T-helper 1 cell treated with Interleukin-12 subunit alpha and Interleukin-12 subunit beta and Interleukin-4 antibody, amounts not matched to agents 30 μg/mL and 1 μg/mL, for 36 hours (primary cell): ENCODE measurements around the gene ITSN1.
"Not testable (repeated sequence)": the region's sequence is repeated elsewhere in the genome, so short reads cannot be mapped to it uniquely, and the experiment has no call there.

Experiments
- H3K27ac Mint-ChIP-seq: one replicate; pipeline ENCODE4 v1.8.0; 2021; ENCODE audit warnings: mild to moderate bottlenecking, mixed read lengths
- H3K27me3 Mint-ChIP-seq: one replicate; pipeline ENCODE4 v1.8.0; 2021; ENCODE audit warnings: low read depth, mixed read lengths
- H3K36me3 Mint-ChIP-seq: one replicate; pipeline ENCODE4 v1.8.0; 2021; ENCODE audit warnings: low read depth, mixed read lengths
- H3K4me1 Mint-ChIP-seq: one replicate; pipeline ENCODE4 v1.8.0; 2021; ENCODE audit warnings: low read depth, mixed read lengths
- H3K4me3 Mint-ChIP-seq: one replicate; pipeline ENCODE4 v1.8.0; 2021; ENCODE audit warnings: mild to moderate bottlenecking, moderate library complexity, mixed read lengths
- H3K9me3 Mint-ChIP-seq: one replicate; pipeline ENCODE4 v1.8.0; 2021; ENCODE audit warnings: mixed read lengths

Gene ITSN1

DNA sequence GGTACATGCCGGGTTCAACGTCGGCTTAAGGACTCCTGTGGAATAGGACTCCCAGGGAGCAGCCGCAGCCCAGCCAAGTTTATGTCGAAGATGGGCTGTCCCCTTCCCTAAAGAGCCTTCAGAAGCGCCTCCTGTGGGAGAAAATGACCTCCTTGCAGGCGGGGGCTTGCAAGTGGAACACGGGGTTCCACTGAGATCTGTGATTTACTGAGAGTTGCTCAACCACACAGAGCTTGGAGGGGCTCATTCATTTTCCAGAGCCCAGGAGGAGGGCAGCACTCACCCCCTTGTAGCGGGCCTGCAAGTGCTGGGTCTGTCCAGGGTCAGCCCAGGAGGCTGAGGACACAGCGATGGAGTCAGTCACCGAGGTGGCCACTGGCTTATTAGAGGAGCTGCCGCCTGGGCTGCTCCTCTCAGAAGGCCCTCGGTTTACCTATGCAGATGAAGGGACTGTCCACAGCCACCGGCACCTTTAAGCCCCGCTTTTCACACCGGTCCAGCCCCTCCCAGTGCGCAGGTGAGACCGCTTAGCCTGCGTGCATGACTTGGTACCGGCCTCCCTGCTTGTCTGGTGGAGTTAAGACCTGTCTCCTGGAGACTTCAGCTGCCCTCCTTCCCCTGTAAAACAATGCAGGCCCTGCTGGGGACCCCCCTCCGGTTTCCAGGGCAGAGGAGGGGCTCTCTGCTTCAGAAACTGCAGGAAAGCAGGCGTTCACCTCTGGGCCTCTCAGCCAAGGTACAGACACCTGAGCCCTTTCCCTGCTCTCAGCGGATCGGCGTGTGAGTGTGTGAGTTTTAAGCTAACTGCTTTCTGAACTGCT, 215.8 kb downstream of the ITSN1 start:
- no peaks in the 10 kb centered on the region for H3K9me3 Mint-ChIP-seq
- no peaks in the 10 kb centered on the region for H3K4me1 Mint-ChIP-seq
- no peaks in the 10 kb centered on the region for H3K27me3 Mint-ChIP-seq
- H3K36me3 Mint-ChIP-seq, result no peaks in the 10 kb centered on the region
- H3K27ac Mint-ChIP-seq, result no peak overlapping the region
- no peak overlapping the region for H3K4me3 Mint-ChIP-seq

DNA sequence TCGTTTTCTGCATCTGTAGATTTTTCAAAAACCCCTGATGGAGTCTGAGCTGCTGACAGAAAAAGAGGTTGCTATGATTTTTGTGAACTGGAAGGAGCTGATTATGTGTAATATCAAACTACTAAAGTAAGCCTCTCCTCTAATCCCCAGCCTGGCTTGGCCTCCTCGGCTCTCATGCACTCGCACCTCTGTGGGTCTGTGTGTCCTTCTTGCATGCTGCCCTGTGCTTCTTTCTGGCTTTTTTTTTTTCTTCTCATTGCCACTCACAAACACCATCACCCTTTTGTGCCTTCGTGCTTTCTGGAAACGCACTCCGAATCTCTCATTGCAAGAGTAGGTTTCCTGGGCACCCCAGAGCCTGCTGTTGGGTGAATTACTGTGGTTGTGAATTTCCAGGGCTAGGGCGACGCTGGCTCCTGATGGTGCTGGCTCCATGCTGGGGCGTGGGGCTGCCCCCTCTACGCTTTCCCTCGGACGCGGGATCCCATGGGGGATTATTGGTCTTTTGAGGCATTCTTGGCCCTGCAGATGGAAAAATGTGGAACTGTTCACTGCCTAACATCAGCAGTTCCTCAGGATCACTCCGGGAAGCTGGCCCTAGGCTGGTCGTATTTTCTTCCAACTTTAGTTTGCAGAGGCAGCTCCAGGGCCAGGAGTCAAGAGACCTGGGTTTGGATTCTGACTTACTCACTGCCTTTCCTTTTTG, 216.5 kb downstream of the ITSN1 start:
- Mint-ChIP-seq H3K27ac (no peak overlapping the region), H3K36me3 (no peaks in the 10 kb centered on the region), H3K4me1 (no peaks in the 10 kb centered on the region), H3K27me3 (no peaks in the 10 kb centered on the region), H3K9me3 (no peaks in the 10 kb centered on the region), H3K4me3 (no peak overlapping the region)

DNA sequence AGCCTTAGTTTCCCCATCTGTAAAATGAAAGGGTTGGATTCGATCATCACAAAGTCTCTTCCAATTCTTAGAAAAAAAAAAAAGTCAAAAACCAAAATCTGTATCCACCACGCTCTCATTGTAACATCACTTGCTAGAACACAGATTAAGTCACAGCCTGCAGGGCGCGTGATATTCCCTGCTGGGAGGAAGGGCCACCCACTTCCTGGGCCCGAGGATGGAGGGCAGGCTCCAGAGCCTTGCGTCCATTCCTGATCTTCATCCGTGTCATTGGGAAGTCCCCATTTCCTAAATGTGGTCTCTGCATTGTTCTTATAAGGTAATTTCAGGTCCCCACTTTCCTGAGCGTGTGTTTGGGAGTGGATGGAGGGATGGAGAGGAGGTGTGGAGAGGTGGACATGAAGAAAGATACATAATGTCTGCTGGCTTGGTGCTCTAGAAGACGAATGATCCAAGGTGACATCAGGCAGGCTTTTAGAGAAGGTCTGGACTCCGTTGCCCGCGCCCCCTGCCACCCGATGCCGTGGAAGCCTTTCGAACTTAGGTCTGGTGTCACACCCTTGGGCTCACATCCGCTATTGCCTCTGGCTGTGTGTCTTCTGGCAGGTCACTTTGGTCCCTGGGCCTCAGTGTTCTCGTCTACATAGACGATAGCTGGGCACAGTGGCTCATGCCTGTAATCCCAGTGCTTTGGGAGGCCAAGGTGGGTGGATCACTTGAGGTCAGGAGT, 217.2 kb downstream of the ITSN1 start:
- Mint-ChIP-seq H3K27me3 (peaks cover 4% of the 10 kb centered on the region), H3K36me3 (no peaks in the 10 kb centered on the region), H3K9me3 (no peaks in the 10 kb centered on the region), H3K4me3 (no peak overlapping the region), H3K27ac (no peak overlapping the region), H3K4me1 (no peaks in the 10 kb centered on the region)

DNA sequence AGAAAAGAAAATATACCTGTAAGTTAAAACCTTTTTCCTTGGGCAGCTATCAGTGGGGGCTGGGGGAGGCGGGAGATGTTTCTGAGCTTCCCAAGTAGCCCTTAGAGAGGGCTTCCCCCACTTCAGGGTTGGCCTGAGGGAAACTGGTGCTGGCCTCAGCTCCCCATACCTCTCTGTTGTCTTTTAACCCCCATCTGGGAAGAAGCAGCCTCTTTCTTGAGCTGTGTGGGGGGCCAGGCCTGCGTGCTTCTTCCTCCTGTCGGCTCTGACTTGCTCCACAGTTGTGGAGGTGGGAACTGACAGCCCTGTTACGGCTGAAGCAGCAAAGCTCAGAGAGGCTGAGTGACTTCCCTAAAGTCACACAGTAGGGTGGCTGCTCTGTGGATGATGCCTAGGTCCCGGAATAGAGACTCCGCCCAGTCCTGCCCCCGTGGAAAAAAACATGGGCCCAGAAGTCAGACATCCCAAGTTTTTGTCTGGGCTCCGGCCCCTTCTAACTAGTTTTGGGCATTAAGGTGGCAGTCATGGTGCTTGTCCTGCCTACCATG, 218.1 kb downstream of the ITSN1 start:
- Mint-ChIP-seq H3K27ac (no peak overlapping the region), H3K4me1 (no peaks in the 10 kb centered on the region), H3K27me3 (peaks cover 4% of the 10 kb centered on the region), H3K9me3 (no peaks in the 10 kb centered on the region), H3K4me3 (no peak overlapping the region), H3K36me3 (no peaks in the 10 kb centered on the region)

DNA sequence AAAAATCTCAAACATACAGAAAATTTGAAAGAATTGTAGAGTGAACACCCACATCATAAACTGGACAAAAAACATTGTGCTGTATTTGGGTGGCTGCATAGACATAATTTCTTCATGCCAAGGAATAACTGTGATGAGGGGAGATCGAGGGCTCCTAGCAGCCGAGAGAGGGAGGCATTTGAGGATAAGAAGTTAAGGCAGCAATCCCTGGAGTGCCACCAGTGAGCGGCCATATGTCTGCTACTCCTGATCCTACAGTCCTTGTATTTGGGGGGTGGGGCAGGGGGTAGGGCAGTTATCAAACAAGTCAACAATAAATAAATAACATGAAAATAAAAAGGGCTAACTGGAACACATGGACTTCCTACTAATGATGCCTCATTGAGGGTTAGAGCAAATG, 218.8 kb downstream of the ITSN1 start:
- H3K4me1 Mint-ChIP-seq, result no peaks in the 10 kb centered on the region

DNA sequence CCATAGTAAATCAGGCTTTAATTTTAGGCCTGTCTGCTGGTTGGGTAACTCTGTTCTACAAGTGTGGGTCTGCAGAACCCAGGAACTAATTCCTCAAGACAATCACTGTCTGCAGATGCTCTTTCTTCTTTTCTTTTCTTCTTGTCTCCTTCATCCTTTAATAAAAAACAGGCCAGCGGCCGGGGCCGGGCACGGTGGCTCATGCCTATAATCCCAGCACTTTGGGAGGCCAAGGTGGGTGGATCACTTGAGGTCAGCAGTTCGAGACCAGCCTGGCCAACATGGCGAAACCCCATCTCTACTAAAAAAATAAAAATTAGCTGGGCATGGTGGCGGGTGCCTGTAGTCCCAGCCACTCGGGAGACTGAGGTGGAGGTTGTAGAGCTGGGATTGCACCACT, 220.9 kb downstream of the ITSN1 start:
- not testable (repeated sequence) for H3K36me3 Mint-ChIP-seq, H3K9me3 Mint-ChIP-seq, H3K27me3 Mint-ChIP-seq, H3K4me3 Mint-ChIP-seq, H3K4me1 Mint-ChIP-seq, H3K27ac Mint-ChIP-seq

More for the DNA sequence above, 218.8 kb downstream of the ITSN1 start:
- Mint-ChIP-seq H3K9me3 (no peaks in the 10 kb centered on the region), H3K27ac (no peak overlapping the region), H3K27me3 (peaks cover 4% of the 10 kb centered on the region), H3K36me3 (no peaks in the 10 kb centered on the region), H3K4me3 (no peak overlapping the region)

DNA sequence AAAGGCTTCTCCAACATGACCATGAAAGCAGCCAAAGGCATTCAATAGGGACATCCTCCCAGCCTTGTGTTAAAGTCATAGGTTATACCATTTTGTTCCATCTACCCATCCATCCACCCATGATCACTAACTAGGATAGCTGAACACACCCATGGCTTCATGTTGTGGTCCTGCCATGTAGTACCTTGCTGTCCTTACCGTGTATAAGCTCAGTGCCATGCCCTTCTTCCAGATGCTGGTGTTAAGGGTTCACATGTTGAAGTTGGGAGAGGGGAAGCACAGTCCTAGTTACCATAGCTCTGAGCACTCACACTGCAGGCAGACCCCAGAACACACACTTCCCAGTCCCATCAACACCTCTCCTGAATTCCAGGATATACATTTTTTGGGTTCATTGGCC, 221.8 kb downstream of the ITSN1 start:
- H3K36me3 Mint-ChIP-seq, result no peaks in the 10 kb centered on the region
- H3K27ac Mint-ChIP-seq, result no peak overlapping the region
- H3K9me3 Mint-ChIP-seq, result no peaks in the 10 kb centered on the region
- H3K4me1 Mint-ChIP-seq, result no peaks in the 10 kb centered on the region
- no peak overlapping the region for H3K4me3 Mint-ChIP-seq
- H3K27me3 Mint-ChIP-seq, result peaks cover 7% of the 10 kb centered on the region

DNA sequence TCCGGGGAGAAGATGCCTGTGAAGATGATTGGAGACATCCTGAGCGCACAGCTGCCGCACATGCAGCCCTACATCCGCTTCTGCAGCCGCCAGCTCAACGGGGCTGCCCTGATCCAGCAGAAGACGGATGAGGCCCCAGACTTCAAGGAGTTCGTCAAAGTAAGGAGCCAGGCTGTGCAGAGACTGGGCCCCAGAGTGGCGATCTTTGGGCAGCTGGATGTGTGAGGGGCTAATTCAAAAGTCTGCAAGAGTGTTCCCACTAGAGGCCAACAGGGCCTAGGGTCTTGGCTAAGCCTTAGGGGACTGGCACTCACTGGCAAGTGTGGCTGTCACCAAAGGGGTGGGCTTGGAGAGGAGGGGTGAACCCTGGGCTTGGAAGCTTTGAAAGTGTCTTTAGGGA, 222.9 kb downstream of the ITSN1 start:
- no peak overlapping the region for H3K4me3 Mint-ChIP-seq
- no peaks in the 10 kb centered on the region for H3K36me3 Mint-ChIP-seq
- H3K27me3 Mint-ChIP-seq, result peaks cover 12% of the 10 kb centered on the region
- no peaks in the 10 kb centered on the region for H3K9me3 Mint-ChIP-seq
- no peak overlapping the region for H3K27ac Mint-ChIP-seq
- no peaks in the 10 kb centered on the region for H3K4me1 Mint-ChIP-seq

DNA sequence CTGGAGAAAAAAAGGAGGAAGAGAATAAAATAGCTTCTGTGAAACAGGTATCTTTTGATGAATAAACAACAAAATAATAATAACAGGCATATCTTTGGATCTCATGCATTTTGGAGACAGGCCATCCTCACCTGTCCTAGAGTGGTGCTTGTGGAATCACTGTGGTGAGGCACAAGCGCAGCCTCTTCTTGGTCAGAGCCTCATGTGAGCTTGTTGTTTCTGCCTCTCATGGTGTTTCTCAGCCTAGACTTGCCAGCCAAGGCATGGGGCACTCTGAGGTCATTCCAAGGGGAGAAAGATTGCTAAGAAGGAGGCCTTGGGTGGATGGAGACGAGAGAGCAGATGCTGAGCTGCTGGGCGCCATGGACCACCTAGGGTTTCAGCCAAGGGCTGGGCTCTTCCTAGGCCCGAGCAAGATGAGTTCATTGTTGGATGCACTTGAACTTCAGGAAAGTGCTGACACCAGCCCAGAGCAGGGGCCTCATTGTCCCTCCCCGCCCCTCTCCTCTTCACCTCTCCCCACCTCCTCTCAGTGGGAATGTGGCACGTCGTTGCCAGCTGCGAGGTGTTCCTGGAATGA, 223.8 kb downstream of the ITSN1 start:
- Mint-ChIP-seq H3K27me3 (peaks cover 13% of the 10 kb centered on the region), H3K4me3 (no peak overlapping the region), H3K36me3 (no peaks in the 10 kb centered on the region), H3K27ac (no peak overlapping the region), H3K4me1 (no peaks in the 10 kb centered on the region), H3K9me3 (no peaks in the 10 kb centered on the region)

DNA sequence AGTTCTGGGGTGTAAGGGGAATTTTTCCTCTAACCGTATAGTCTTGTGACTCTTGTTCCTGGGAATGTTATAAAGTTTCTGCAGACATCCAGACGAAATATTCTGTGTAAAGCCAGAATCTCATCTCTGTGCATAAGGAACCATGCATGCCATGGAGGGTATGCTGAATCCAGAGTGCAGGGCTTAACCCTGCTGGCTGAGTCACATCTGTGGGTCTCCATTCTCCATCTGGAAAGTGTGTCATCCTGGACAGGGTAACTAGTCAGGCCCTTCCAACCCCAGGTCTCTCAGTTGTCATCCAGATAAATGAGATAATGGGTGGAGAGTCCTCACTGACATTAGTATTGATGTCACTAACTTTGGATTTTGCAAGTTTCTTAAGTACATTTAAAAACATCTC, 224.5 kb downstream of the ITSN1 start:
- no peak overlapping the region for H3K4me3 Mint-ChIP-seq
- no peaks in the 10 kb centered on the region for H3K9me3 Mint-ChIP-seq
- no peaks in the 10 kb centered on the region for H3K4me1 Mint-ChIP-seq
- H3K36me3 Mint-ChIP-seq, result no peaks in the 10 kb centered on the region
- H3K27ac Mint-ChIP-seq, result no peak overlapping the region
- H3K27me3 Mint-ChIP-seq, result peaks cover 13% of the 10 kb centered on the region

DNA sequence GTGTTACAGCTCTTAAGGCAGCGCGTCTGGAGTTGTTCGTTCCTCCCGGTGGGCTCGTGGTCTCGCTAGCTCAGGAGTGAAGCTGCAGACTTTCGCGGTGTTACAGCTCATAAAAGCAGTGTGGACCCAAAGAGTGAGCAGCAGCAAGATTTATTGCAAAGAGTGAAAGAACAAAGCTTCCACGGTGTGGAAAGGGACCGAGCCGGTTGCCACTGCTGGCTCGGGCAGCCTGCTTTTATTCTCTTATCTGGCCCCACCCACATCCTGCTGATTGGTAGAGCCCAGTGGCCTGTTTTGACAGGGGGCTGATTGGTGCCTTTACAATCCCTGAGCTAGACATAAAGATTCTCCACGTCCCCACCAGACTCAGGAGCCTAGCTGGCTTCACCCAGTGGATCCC, 225.6 kb downstream of the ITSN1 start:
- H3K27ac Mint-ChIP-seq, result not testable (repeated sequence)

DNA sequence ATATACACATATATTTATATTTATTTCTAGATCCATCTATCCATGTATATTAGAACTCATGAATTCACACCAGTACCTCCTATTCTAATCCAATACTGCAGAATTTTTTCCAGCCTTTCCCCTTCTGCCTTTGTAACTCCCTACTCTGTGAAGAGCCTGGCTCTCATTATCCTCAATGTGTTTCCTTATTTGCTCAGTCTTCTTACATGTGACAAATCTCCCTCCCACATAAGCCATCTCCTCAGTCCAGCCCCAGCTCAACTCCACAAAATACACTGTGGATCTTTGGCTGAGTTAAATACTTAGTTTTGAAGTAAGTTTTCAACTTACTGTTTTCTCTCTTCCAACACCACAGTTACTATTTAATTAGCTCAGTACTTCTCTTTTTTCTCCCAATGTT, 227.6 kb downstream of the ITSN1 start:
- H3K4me1 Mint-ChIP-seq, result no peaks in the 10 kb centered on the region
- no peaks in the 10 kb centered on the region for H3K9me3 Mint-ChIP-seq
- H3K27ac Mint-ChIP-seq, result no peak overlapping the region
- H3K36me3 Mint-ChIP-seq, result no peaks in the 10 kb centered on the region
- peaks cover 9% of the 10 kb centered on the region for H3K27me3 Mint-ChIP-seq
- no peak overlapping the region for H3K4me3 Mint-ChIP-seq

More for the DNA sequence above, 225.6 kb downstream of the ITSN1 start:
- peak overlapping the region; percentile 26 for H3K4me3 Mint-ChIP-seq
- not testable (repeated sequence) for H3K9me3 Mint-ChIP-seq, H3K4me1 Mint-ChIP-seq, H3K36me3 Mint-ChIP-seq
- H3K27me3 Mint-ChIP-seq, result peaks cover 13% of the 10 kb centered on the region

DNA sequence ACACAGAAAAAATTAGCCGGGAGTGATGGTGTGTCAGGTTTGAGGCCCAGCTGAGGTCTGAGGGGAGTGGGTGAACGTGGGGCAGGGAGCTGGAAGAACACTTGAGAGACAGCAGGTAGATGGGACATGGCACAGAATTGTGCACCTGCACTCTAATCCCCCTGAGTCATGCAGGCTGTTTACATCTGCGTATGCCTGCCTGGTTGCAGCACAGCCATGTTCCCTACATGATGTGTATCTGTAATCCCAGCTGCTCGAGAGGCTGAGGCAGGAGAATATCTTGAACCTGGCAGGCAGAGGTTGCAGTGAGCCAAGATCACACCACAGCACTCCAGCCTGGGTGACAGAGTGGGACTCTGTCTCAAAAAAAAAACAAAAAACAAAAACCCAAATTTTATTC, 228.5 kb downstream of the ITSN1 start:
- Mint-ChIP-seq H3K9me3 (no peaks in the 10 kb centered on the region), H3K4me3 (no peak overlapping the region), H3K4me1 (no peaks in the 10 kb centered on the region), H3K36me3 (no peaks in the 10 kb centered on the region), H3K27ac (no peak overlapping the region), H3K27me3 (peaks cover 9% of the 10 kb centered on the region)

DNA sequence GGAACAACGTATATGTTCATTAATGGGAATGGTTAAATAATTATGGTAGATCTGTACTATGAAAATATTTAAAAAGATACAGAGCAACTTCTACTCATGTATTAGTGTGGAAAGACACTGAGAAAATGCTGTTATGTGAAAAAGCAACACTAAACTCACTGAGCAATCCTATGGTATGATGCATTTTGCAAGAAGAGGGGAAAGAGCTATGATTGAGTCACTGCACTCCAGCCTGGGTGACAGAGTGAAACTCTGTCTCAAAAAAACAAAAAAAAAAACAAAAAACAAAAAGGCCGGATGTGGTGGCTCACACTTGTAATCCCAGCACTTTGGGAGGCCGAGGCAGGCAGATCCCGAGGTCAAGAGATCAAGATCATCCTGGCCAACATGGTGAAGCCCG, 228.9 kb downstream of the ITSN1 start:
- Mint-ChIP-seq H3K36me3 (no peaks in the 10 kb centered on the region), H3K27me3 (peaks cover 9% of the 10 kb centered on the region), H3K27ac (no peak overlapping the region), H3K9me3 (no peaks in the 10 kb centered on the region), H3K4me1 (no peaks in the 10 kb centered on the region), H3K4me3 (no peak overlapping the region)
